ENCODE results near the gene PDX1. TPM values are rescaled to one million over a fixed set of nuclear protein-coding genes. Genes with fewer than 3 reads are reported as not detected.

The PDX1 gene
- polyA plus RNA-seq, 1 of the 3 experiments (the other 2 are of a cell fraction): not detected

GRCh38 chr13:27919659-27919933, 204 bp upstream of the PDX1 start:
- H3K9me2 ChIP-seq: no peaks in the 10 kb centered on the region
- H3F3A ChIP-seq (replicated peaks; ENCODE audit: insufficient read depth): no peaks in the 10 kb centered on the region
- no peaks in the 10 kb centered on the region for H3K4me1 ChIP-seq (ENCODE audit: control insufficient read depth in 1 of 2, insufficient read depth in 2 of 2, low read depth in 1 of 2, low read length in 1 of 2)
- H4K20me1 ChIP-seq (ENCODE audit: insufficient read depth): no peaks in the 10 kb centered on the region
- TF ChIP-seq MEF2A (IDR thresholded peaks at IDR 0.05; ENCODE audit: borderline replicate concordance, low read depth): no peak
- TF ChIP-seq NFIC (IDR thresholded peaks at IDR 0.05; ENCODE audit: borderline replicate concordance): no peak
- TF ChIP-seq RXRA (IDR thresholded peaks at IDR 0.05; ENCODE audit: borderline replicate concordance, low read depth): no peak
- peak; percentile 81 for TF ChIP-seq USF1 (IDR thresholded peaks at IDR 0.05; ENCODE audit: borderline replicate concordance, low read depth)
- TF ChIP-seq RCOR1 (IDR thresholded peaks at IDR 0.05; ENCODE audit: low read length): no peak
- H3K27me3 ChIP-seq (ENCODE audit: insufficient read depth): peaks cover 95% of the 10 kb centered on the region
- H3K79me2 ChIP-seq (ENCODE audit: insufficient read depth): no peaks in the 10 kb centered on the region
- H3K36me3 ChIP-seq (replicated peaks in 1 of 2; ENCODE audit: control insufficient read depth in 1 of 2, insufficient read depth in 2 of 2, low read length in 1 of 2): no peaks in the 10 kb centered on the region
- ChIA-PET CTCF (no interaction called here), POLR2A (no interaction called here)
- H3K27ac ChIP-seq (ENCODE audit: low read depth in 2 of 2, low read length in 1 of 2): no peak overlapping the region
- H3K4me2 ChIP-seq: peak overlapping the region; percentile 41; the same call in 1 of the 2 replicates
- no peak for DNase-seq
- no peak overlapping the region for H3K4me3 ChIP-seq (ENCODE audit: low read depth in 2 of 2, low read length in 1 of 2)
- H2AFZ ChIP-seq (ENCODE audit: low read depth): no peak overlapping the region
- WGBS (ENCODE audit: low lambda C conversion rate): 6% methylated on average over 11 of the region's 11 CpGs
- no peaks in the 10 kb centered on the region for H3K9me3 ChIP-seq
- no peak overlapping the region for H3K9ac ChIP-seq

- CTCF ChIA-PET: interaction anchor here (2.5 kb wide), 1 partner anchor 33 kb away, joined by 12 read pairs; no protein-coding TSS in a partner anchor
- Histone ChIP-seq H3K4me1 (ENCODE audit: control insufficient read depth in 1 of 2, insufficient read depth in 2 of 2, low read depth in 1 of 2, low read length in 1 of 2) (no peaks in the 10 kb centered on the region), H3K27ac (ENCODE audit: low read depth in 2 of 2, low read length in 1 of 2) (no peak overlapping the region), H2AFZ (ENCODE audit: low read depth) (peak overlapping the region; percentile 30; the same call in 1 of the 2 replicates), H3F3A (replicated peaks; ENCODE audit: insufficient read depth) (no peaks in the 10 kb centered on the region), H3K4me2 (peak overlapping the region; percentile 79), H3K9me2 (no peaks in the 10 kb centered on the region), H4K20me1 (ENCODE audit: insufficient read depth) (no peaks in the 10 kb centered on the region), H3K9me3 (no peaks in the 10 kb centered on the region), H3K79me2 (ENCODE audit: insufficient read depth) (no peaks in the 10 kb centered on the region), H3K36me3 (replicated peaks in 1 of 2; ENCODE audit: control insufficient read depth in 1 of 2, insufficient read depth in 2 of 2, low read length in 1 of 2) (no peaks in the 10 kb centered on the region), H3K27me3 (ENCODE audit: insufficient read depth) (peaks cover 95% of the 10 kb centered on the region), H3K4me3 (ENCODE audit: low read depth in 2 of 2, low read length in 1 of 2) (peak overlapping the region; percentile 0 to 50; a peak in 2 of 4 replicates), H3K9ac (no peak overlapping the region)
- peak; percentile 39 for DNase-seq
- TF ChIP-seq RFX5 (IDR thresholded peaks at IDR 0.05; ENCODE audit: low read length): no peak
- TF ChIP-seq EZH2phosphoT487 (IDR thresholded peaks at IDR 0.05; ENCODE audit: borderline replicate concordance, low read depth): no peak
- no peak for TF ChIP-seq EP300 (IDR thresholded peaks at IDR 0.05; ENCODE audit: borderline replicate concordance in 1 of 2, low read depth in 1 of 2, low read length in 1 of 2)
- no peak for TF ChIP-seq TEAD4 (IDR thresholded peaks at IDR 0.05; ENCODE audit: borderline replicate concordance, insufficient read depth)
- 10% methylated on average over 19 of the region's 40 CpGs for WGBS (ENCODE audit: low lambda C conversion rate)
- POLR2A ChIA-PET: no interaction called here
These were observed 1.0 kb downstream of the PDX1 start for GRCh38 chr13:27920677-27921420.

GRCh38 chr13:27921421-27921960, 1.7 kb downstream of the PDX1 start:
- peaks cover 98% of the 10 kb centered on the region for H3K27me3 ChIP-seq (ENCODE audit: insufficient read depth)
- TF ChIP-seq ZBTB33 (IDR thresholded peaks at IDR 0.05; ENCODE audit: borderline replicate concordance, low read depth) (no peak), GATA2 (CRISPR knock-in tag; IDR thresholded peaks at IDR 0.05) (no peak), RFX5 (IDR thresholded peaks at IDR 0.05; ENCODE audit: low read length) (no peak), IRF3 (IDR thresholded peaks at IDR 0.05; ENCODE audit: low read depth, low read length) (no peak), CTCF (IDR thresholded peaks at IDR 0.05) (no peak)
- no peaks in the 10 kb centered on the region for H3K4me1 ChIP-seq (ENCODE audit: control insufficient read depth in 1 of 2, insufficient read depth in 2 of 2, low read depth in 1 of 2, low read length in 1 of 2)
- ChIA-PET POLR2A (no interaction called here), CTCF (interaction anchor here (2.5 kb wide), 1 partner anchor 32 kb away, joined by 12 read pairs; no protein-coding TSS in a partner anchor)
- H3K4me2 ChIP-seq: peak overlapping the region; percentile 79
- H3K36me3 ChIP-seq (replicated peaks in 1 of 2; ENCODE audit: control insufficient read depth in 1 of 2, insufficient read depth in 2 of 2, low read length in 1 of 2): no peaks in the 10 kb centered on the region
- no peak overlapping the region for H3K27ac ChIP-seq (ENCODE audit: low read depth in 2 of 2, low read length in 1 of 2)
- 3% methylated on average over 23 of the region's 41 CpGs for WGBS (ENCODE audit: low lambda C conversion rate)
- H2AFZ ChIP-seq (ENCODE audit: low read depth): no peak overlapping the region
- no peaks in the 10 kb centered on the region for H4K20me1 ChIP-seq (ENCODE audit: insufficient read depth)
- no peaks in the 10 kb centered on the region for H3K9me2 ChIP-seq
- no peak overlapping the region for H3K9ac ChIP-seq
- no peaks in the 10 kb centered on the region for H3K79me2 ChIP-seq (ENCODE audit: insufficient read depth)
- peak; percentile 34 for DNase-seq
- peak overlapping the region; percentile 0 to 50; a peak in 2 of 4 replicates for H3K4me3 ChIP-seq (ENCODE audit: low read depth in 2 of 2, low read length in 1 of 2)
- no peaks in the 10 kb centered on the region for H3F3A ChIP-seq (replicated peaks; ENCODE audit: insufficient read depth)
- H3K9me3 ChIP-seq: no peaks in the 10 kb centered on the region
